Stimulated activated CD4-positive, alpha-beta T cell treated with anti-CD3 and anti-CD28 coated beads, TNF-alpha, amount 100 ng/mL, for 1 hour (primary cell): Measurements from ENCODE around the gene SND1.

Experiments used
- DNase-seq, 3 donors: peaks; one replicate each; pipeline ENCODE4 v3.0.0-alpha.2; 2020; ENCODE audit warnings: low read depth in 3 of 3, low spot score in 1 of 3

The SND1 gene

DNA sequence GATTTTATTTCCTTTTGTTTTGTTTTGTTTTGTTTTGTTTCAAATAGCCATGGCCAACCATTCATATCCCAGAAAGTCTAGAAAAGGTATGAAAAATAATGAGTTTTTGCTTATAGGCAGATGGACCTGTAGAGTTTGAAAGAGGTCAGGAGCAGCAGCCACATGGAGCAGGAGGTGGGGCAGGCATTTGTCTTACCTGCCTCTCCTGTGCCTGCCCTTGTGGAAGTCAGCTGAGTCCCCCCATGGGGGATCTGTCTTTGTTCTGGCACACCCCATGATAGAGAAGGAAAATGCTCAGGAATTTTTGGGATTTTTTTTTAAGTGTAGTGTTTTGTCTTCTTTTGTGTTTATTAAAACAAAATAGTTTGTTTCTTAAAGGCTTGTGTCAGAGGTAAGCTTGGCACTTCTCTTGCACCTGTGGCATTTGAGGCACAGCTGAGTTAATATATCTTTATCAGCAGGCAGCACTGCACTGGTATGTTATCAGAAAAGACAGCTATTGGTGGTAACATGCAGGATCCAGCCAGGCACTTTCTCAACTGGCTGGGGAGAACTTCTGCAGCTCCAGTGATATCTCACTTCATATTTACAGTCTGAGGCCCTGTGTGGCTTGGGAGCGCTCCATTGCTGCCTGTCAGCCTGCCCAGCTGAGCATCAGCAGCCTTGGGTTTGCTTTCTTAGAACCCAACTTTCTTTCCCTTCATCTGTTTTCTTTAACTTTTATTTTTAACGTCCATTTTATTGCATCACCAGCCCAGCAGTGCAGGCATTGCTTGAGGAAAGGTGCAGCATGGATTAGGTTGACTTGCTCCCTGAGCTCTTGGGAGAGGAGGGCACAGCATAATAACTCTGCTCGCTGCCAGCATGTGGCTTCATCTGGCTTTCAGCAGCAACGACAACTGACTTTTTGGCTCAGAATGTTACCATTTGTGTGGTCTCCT lies 334.9 kb downstream of the SND1 start:
- no peak for DNase-seq

GRCh38 chr7:127988751-127989150 lies 336.8 kb downstream of the SND1 start:
- no peak for DNase-seq

- no peak for DNase-seq
Observed at GRCh38 chr7:127993317-127993716, 341.3 kb downstream of the SND1 start.

GRCh38 chr7:127993987-127994386 lies 342.0 kb downstream of the SND1 start:
- no peak for DNase-seq

- no peak for DNase-seq
Observed at GRCh38 chr7:127995156-127995880, 343.3 kb downstream of the SND1 start.

- DNase-seq: no peak
Observed at GRCh38 chr7:127995881-127996215, 343.9 kb downstream of the SND1 start.

- no peak for DNase-seq
Observed at GRCh38 chr7:127996253-127997071, 344.5 kb downstream of the SND1 start.

DNA sequence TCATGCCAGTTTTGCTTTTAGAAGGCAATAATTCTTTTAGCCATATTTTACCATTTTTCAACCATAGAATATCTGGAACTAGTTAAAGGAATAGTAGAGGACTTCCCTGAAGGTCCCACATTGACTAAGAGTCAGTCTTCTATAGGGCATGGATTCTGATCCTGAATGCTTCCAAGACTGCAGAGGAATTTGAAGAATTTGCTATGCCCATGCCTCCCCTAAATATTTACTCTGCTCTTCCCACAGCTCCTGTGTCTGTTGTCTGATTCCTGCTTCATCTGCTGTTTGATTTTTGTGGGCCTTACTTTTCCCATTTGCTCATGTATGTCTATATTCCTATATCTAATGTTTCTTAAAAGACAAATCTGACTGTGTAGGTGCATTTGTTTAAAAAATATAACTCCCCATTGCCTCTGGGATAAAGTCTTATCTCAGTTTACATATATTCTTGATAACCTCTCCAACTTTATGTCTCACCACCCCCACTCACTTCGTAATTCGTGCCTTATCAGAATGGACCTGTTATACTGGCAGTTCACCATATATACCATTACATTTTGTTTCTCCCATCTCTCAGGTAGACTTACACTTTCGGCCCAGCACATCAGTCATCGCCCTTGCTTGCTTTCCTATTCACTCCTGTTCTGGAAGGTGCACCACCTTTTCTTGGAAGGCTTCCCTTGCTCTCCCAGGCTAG lies 345.4 kb downstream of the SND1 start:
- no peak for DNase-seq

DNA sequence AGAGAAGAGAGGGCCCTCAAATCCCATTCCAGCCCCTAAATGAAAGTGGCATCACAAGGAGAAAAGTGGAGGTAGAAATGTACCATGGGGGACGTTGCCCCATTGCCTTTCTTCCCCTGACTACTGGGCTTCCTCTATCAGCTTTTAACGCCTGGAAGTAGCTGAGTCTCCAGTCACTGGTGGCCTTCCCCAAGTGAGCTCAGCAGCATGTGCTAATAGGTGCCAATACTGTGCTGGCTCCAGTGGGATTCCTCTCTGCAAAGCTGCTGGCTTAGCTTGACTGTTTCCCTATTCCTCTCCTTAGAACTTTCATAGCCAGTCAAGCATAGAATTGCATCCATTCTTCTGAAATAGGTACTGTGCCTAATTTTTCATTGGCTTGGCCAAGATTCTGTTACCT lies 346.7 kb downstream of the SND1 start:
- no peak for DNase-seq

DNA sequence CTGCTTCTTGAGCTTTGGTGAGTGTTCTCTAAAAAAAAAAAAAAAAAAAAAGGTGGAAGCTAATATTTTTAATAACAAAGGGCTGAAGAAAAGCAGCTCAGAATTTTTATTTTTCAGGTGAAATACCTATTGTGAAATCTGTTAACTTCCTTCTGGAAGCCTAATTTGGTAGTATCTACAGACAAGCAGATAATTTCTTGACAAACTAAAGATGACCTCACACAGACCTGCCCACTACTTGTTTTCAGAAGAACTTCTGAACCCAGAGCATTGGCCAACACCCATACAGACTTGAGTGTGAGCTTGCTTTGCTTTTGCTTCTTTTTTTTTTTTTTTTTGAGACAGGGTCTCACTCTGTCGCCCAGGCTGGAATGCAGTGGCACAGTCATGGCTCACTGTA lies 348.1 kb downstream of the SND1 start:
- DNase-seq: no peak

DNA sequence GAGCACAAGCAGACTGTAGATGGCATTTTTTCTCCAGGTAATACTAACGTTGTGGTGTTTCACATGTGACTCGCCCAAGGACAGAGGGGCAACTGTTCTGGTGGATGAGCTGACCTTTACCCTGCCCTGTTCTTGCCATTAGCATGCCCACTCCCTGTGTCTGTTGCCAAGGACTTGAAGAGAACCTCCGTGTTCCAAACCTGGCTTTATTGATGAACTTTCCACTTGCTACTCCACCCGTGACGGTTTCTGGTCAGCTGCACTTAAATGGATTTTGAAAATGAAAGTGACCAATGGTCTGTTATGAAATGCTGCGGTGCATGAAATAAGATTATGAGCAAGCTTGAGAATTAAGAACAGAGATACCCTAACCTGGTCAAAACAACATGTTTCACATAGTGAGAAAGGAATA lies 348.9 kb downstream of the SND1 start:
- DNase-seq: no peak

- DNase-seq: no peak
Observed at GRCh38 chr7:128003167-128003566, 351.2 kb downstream of the SND1 start.

DNA sequence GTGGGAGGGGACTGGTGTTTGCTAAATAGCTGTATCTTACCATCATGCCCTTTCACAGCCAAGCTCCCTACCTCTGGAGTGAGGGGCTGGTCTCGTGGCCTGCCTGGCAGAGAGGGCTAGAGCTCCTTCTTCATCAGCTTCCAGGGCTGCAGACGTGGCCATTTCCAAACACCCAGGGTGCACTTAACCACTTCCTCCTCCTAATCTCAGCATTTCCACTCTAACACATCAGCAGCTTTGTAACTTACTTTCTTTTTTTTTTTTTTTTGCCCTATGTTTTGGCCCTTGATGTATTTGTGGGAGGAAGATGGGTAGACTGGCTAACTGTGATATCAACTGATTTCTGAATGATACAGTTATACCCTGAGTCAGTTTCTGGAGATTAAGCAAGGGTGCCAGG lies 351.8 kb downstream of the SND1 start:
- DNase-seq: no peak

DNA sequence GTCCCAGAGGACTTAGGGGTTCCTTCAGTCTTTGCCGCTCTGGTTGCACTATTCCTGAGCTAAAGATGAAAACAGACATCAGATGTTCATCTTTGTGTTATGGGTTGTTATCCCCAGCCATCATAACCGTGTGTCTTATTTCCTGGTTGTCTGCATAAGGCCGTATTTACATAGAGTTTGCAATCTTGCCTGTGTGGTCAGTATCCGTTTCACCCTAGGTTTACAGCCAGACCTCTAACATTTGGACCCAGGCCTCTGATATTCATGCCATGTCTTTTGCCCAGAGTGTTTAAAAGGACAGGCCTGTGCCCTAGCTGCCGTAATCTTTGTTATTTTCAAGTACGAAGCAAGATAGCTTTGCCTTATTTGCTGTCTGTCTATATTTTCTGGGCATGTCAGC lies 352.6 kb downstream of the SND1 start:
- no peak for DNase-seq

DNA sequence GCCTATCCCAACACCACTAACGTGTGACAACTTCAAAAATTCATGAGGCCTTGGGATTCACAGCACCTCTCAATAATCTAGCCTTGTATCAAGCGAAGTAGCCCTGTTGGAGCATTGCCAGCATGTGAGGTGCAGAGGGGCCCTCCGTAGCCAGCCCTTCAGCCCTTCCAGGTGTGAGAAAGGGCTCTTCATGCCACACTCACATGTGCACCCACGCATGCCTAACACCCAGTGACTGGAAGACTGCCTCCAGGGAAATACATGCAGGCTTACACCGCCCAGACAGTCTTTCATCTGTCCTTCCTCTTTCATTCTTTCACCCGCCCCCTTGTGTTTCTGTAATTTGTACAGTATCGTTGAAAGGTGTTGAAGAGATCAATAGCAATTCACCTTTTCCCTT lies 353.1 kb downstream of the SND1 start:
- no peak for DNase-seq

GRCh38 chr7:128005759-128006159 lies 353.8 kb downstream of the SND1 start:
- DNase-seq: no peak

DNA sequence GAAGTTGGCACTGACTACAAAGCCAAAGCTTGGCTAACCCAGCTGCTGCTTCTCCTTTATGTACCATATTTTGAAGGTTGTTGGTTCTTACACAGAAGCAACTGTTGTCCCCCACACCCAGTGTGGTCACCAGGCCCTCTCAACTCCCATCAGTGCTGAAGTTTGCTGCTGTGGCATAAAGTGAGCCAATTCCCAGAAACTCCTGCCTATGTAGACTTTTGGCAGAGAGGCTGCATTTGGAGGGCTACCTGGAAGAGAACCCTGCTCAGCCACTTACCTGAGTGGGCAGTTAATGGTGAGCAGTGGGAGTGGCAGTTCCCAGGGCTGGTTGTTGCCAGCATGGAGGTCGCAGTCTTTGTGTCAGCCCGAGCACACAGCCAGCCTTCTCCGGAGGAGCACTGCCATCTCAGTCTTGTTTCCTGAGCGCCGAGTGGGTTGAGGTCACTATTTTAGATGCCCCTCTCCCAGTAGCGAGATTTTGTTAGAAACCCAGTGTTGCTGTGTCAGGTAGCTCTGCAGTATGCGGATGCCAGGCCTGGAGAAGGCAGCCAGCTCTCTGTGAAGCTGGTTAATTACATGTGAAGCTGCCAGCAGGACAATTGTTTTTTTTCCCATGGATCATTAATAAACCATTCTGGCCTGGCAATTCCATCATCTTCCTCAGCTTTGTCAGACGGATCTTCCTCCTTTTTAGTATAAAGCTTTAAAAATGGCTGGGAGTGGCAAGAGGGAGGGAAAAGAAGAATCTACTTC lies 354.7 kb downstream of the SND1 start:
- no peak for DNase-seq

GRCh38 chr7:128007303-128007680 lies 355.3 kb downstream of the SND1 start:
- DNase-seq: no peak

DNA sequence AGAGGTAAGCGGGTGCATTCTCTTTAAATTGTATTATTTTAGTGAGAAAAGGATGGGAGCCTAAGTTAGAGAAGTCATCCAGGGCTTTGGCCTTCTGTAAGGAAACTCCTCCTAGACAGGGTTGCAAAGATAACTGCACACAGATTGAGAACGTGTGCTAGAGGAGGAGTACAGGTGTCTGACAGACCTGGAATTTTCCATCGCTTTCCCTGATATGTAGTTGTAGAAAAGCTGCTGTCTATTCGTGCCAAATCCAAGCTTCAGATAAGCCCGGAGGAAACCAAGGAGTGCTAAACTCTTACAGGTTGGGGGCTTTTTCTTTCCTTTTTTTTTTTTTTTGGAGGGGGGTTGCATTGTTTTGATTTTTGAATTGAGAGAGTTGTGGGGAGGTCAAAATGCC lies 356.1 kb downstream of the SND1 start:
- DNase-seq: no peak

- DNase-seq: no peak
Observed at GRCh38 chr7:128008744-128009143, 356.8 kb downstream of the SND1 start.
